OCI-LY3 (cell line): ENCODE data around the gene FAM185A.
"Not testable (repeated sequence)": the region's sequence is repeated elsewhere in the genome, so short reads cannot be mapped to it uniquely, and the experiment has no call there.

Experiments used
- EZH2phosphoT487 ChIP-seq: fragments of 200-600 bp; shearing (Covaris generic); IDR thresholded peaks from 2 replicates; pipeline ENCODE4 v1.6.1; 2018; ENCODE audit warnings: antibody characterized with exemption, mixed run types, low read depth
- TF ChIP-seq, protein P1 (sequence below): fragments of 200-600, 300-600 bp; sonication (generic); IDR thresholded peaks from 2 replicates; pipeline ENCODE4 v1.5.1; 2014; ENCODE audit warnings: antibody characterized with exemption, low read length, low read depth

DNA sequence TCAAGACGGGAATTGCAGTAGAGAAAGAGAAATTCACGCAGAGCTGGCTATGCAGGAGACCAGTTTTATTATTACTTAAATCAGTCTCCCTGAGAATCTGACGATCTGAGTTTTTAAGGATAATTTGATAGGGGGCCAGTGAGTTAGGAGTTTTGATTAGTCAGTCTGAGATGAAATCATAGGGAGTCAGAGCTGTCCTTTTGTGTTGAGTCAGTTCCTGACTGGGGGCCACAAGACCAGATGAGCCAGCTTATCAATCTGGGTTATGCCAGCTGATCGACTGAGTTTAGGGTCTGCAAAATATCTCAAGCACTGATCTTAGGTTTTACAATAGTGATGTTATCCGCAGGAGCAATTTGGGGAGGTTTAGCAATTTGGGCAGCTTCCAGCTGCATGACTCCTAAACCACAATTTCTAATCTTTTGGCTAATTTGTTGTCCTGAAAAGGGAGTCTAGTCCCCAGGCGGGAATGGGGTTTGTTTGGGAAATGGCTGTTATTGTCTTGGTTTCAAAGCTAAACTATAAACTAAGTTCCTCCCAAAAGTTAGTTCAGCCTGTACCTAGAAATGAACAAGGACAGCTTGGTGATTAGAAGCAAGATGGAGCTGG is 47.3 kb downstream of the FAM185A start:
- TF ChIP-seq, protein P1, sequence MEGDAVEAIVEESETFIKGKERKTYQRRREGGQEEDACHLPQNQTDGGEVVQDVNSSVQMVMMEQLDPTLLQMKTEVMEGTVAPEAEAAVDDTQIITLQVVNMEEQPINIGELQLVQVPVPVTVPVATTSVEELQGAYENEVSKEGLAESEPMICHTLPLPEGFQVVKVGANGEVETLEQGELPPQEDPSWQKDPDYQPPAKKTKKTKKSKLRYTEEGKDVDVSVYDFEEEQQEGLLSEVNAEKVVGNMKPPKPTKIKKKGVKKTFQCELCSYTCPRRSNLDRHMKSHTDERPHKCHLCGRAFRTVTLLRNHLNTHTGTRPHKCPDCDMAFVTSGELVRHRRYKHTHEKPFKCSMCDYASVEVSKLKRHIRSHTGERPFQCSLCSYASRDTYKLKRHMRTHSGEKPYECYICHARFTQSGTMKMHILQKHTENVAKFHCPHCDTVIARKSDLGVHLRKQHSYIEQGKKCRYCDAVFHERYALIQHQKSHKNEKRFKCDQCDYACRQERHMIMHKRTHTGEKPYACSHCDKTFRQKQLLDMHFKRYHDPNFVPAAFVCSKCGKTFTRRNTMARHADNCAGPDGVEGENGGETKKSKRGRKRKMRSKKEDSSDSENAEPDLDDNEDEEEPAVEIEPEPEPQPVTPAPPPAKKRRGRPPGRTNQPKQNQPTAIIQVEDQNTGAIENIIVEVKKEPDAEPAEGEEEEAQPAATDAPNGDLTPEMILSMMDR = not testable (repeated sequence)
- not testable (repeated sequence) for TF ChIP-seq EZH2phosphoT487
